Brain microvascular endothelial cell (primary cell): ENCODE data around the gene PAPPA2.

Experiments
- DNase-seq: peaks from one replicate; pipeline ENCODE4 v3.0.0-alpha.2; 2020
- H3K27ac ChIP-seq: fragments of 250-450 bp; sonication (Bioruptor Pico); 2 replicates; pipeline ENCODE4 v1.5.1; 2020; ENCODE audit warnings: mild to moderate bottlenecking, moderate library complexity
- H3K27me3 ChIP-seq: fragments of 250-450 bp; sonication (Bioruptor Pico); replicated peaks from 2 replicates; pipeline ENCODE4 v1.5.1; 2020; ENCODE audit warnings: mild to moderate bottlenecking
- H3K36me3 ChIP-seq: fragments of 250-450 bp; sonication (Bioruptor Pico); replicated peaks from 2 replicates; pipeline ENCODE4 v1.5.1; 2020; ENCODE audit warnings: mild to moderate bottlenecking
- H3K4me3 ChIP-seq: 2 replicates; pipeline ENCODE4 v1.5.1; 2011; ENCODE audit warnings: low read depth, mild to moderate bottlenecking, control low read depth, low read length, moderate library complexity
- in situ Hi-C: cut with HindIII; loops from 2 replicates; pipeline ENCODE4 v1.10.0; 2017; ENCODE audit warnings: low sequenced_read_pairs, low pct_ligation_motif_present
- TF ChIP-seq, protein P1 (sequence below): IDR thresholded peaks from 2 replicates; pipeline ENCODE4 v1.5.1; 2011; ENCODE audit warnings: low read depth, mild to moderate bottlenecking, moderate library complexity, low read length, control low read depth, inconsistent platforms; ENCODE audit errors: missing control alignments

The PAPPA2 gene

DNA sequence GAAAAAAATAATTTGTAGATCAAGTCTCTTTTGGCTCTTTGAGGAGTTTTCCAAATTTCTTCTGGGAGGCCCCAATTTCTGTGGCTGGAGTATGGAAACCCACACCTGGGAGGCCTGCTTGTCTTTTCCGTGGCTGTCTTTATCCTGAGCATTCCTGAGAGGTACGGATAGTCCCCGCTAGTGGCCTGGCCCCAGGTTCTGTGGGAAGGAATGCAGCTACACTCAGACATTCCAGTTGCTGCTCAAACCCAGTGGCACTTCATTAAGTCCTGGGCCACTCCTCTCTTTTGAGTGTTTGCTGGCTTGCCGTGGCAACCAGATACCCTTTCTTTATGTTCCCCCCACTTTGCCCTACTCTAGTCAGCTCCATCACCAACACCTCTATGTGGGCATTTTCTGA, 391.1 kb downstream of the PAPPA2 start:
- Histone ChIP-seq H3K27me3 (no peaks in the 10 kb centered on the region), H3K27ac (no peak overlapping the region), H3K4me3 (no peak overlapping the region), H3K36me3 (no peaks in the 10 kb centered on the region)
- no peak for DNase-seq
- TF ChIP-seq, protein P1, sequence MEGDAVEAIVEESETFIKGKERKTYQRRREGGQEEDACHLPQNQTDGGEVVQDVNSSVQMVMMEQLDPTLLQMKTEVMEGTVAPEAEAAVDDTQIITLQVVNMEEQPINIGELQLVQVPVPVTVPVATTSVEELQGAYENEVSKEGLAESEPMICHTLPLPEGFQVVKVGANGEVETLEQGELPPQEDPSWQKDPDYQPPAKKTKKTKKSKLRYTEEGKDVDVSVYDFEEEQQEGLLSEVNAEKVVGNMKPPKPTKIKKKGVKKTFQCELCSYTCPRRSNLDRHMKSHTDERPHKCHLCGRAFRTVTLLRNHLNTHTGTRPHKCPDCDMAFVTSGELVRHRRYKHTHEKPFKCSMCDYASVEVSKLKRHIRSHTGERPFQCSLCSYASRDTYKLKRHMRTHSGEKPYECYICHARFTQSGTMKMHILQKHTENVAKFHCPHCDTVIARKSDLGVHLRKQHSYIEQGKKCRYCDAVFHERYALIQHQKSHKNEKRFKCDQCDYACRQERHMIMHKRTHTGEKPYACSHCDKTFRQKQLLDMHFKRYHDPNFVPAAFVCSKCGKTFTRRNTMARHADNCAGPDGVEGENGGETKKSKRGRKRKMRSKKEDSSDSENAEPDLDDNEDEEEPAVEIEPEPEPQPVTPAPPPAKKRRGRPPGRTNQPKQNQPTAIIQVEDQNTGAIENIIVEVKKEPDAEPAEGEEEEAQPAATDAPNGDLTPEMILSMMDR, result no peak
- in situ Hi-C loops, result no loop called here

DNA sequence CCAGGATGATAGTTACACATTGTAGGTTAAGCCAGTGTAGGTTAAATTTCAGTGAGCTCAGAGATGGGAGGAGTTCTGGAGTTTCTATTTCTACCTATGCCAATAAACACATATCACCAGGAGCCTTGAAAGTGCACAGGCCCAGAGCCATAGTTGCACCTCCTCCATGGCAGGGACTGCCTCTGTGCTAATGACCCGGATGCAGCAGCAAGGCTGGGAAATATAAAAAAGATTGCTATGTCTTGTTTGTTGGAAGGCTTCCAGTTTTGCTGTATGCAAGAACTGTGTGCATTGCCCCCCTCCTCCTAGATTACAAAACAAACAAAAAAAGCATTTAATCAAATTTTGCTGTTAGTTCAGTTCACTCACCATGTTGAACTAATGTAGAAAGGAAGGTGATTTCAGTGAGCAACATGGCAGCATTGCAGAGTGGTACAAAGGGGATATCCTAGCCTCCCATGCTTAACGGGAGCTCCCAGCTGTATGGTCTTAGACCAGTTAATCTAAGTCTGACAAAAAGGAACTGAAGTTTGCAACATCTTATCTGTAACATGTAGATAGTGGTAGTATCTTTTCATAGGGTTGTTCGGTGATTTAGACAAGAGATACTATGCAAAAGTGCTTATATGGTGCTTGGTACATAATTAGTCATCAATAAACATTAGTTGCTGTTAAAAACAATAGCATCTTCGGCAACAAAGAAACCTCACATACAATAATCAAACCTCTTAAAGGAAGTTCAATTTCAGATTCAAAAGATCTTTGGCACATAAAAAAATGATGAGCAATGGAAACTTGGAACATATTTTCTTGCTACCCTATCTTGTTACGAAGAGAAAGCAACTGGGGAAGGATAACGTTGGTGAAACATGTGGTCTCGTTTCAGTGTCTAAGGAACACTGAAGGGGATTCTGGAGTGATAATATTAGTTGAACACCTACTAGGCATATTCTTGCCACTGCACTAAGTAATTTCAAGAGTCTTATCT, 392.1 kb downstream of the PAPPA2 start:
- in situ Hi-C loops, result no loop called here

DNA sequence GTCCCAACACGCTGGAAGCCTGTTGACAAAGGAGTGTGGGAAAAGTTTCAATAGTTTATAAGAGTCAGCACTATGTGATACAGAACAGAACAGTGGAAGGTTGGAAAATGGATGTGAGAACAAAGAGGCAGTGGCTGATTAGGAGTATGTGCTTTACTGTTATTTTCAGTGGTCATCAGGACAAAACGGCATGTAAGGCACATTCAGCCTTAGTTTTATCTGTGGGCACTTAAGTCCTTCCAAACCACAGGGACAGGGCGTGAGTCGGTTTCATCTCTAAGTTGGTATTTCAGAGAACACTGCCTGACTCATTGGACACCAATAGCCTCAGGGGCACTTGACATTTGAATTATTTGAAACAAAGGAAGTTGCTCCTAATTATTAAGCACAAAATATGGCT, 394.7 kb downstream of the PAPPA2 start:
- no peak overlapping the region for H3K27ac ChIP-seq
- TF ChIP-seq, protein P1, result no peak
- no peak for DNase-seq

More for the DNA sequence above, 392.1 kb downstream of the PAPPA2 start:
- DNase-seq, result no peak
- TF ChIP-seq, protein P1, result no peak
- no peaks in the 10 kb centered on the region for H3K27me3 ChIP-seq
- no peak overlapping the region for H3K4me3 ChIP-seq
- H3K36me3 ChIP-seq, result no peaks in the 10 kb centered on the region
- H3K27ac ChIP-seq, result no peak overlapping the region

DNA sequence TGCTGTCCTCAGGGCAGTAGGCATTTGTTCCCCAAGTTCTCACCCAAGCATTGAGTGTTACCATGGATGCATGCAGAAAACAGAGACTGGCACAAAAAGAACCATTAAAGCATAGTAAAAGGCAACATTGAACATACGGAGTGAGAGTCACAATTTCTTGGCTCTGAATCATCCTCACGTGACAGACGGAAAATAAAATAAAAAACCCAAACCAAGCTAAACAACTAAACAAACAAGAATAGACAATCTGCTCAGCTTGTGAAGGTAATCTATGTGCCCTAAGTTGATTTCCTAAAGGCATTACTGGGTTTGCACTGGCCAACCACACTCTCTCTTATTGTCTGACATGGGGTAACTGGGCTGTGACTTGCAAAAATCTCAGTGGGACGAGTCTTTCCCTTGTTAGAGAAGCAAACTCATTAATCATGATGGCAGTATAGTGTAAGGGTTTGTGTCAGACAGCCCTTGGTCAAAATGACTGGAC, 395.5 kb downstream of the PAPPA2 start:
- Histone ChIP-seq H3K4me3 (no peak overlapping the region), H3K27ac (no peak overlapping the region), H3K36me3 (no peaks in the 10 kb centered on the region), H3K27me3 (no peaks in the 10 kb centered on the region)
- no peak for DNase-seq
- TF ChIP-seq, protein P1, result no peak
- in situ Hi-C loops, result no loop called here

More for the DNA sequence above, 394.7 kb downstream of the PAPPA2 start:
- Histone ChIP-seq H3K4me3 (no peak overlapping the region), H3K36me3 (no peaks in the 10 kb centered on the region), H3K27me3 (no peaks in the 10 kb centered on the region)
- in situ Hi-C loops, result no loop called here

DNA sequence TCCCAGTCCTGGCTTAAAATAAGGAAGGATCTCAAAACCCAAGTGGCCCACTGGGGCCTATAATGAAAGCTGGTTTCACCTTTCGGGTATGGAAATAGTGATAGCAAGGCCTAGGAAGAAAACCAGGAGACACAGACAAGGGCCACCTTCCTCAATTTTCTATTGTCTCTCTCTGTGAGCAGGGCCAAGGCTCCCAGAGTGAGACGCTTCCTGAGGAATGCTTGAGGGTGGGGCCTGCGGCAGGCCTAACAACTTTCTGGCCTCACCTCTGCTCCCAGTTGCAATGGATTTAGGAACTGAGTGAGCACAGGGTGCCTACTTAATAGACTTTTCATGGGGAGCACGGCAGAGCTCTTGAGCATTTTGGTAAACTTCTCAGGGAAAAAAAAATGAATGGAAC, 400.6 kb downstream of the PAPPA2 start:
- TF ChIP-seq, protein P1, result no peak
- DNase-seq, result no peak
- in situ Hi-C loops, result no loop called here
- H3K4me3 ChIP-seq, result no peak overlapping the region
- no peaks in the 10 kb centered on the region for H3K27me3 ChIP-seq
- H3K36me3 ChIP-seq, result no peaks in the 10 kb centered on the region
- no peak overlapping the region for H3K27ac ChIP-seq

DNA sequence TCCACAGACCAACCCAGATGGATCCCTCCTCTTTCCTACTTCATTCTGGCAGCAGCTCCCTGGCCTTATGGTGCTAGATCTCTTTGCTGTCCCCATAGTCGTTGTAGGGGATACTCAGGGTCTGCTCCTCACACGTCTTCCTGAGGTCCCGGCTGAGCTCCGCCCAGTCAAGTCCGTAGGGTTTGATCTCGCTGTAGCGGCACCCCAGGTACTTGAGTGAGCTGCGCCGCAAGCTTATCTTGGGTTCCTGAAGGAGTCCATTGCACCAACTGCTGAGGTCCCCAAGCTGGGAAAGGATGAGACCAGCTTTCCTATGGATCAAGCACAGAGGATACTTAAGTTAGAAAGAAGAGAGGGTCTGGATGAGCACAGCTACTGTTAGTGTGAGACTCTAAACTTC, 401.2 kb downstream of the PAPPA2 start:
- Histone ChIP-seq H3K36me3 (no peaks in the 10 kb centered on the region), H3K4me3 (no peak overlapping the region), H3K27ac (no peak overlapping the region), H3K27me3 (no peaks in the 10 kb centered on the region)
- in situ Hi-C loops, result no loop called here
- DNase-seq, result no peak
- TF ChIP-seq, protein P1, result no peak
